ENCODE results near the gene TENM4.

The TENM4 gene

GRCh38 chr11:79157738-79158137 lies 283.1 kb downstream of the TENM4 start:
- Mint-ChIP-seq H3K4me3 (no peak overlapping the region), H3K27ac (no peak overlapping the region), H3K4me1 (ENCODE audit: low read depth) (no peaks in the 10 kb centered on the region), H3K36me3 (ENCODE audit: low read depth) (no peaks in the 10 kb centered on the region), H3K27me3 (peaks cover 10% of the 10 kb centered on the region), H3K9me3 (no peaks in the 10 kb centered on the region)
- intact Hi-C loops (cut with micrococcal nuclease), result no loop called here

GRCh38 chr11:79156031-79156430 lies 284.8 kb downstream of the TENM4 start:
- Mint-ChIP-seq H3K36me3 (ENCODE audit: low read depth) (no peaks in the 10 kb centered on the region), H3K4me1 (ENCODE audit: low read depth) (no peaks in the 10 kb centered on the region), H3K27ac (no peak overlapping the region), H3K4me3 (no peak overlapping the region), H3K27me3 (peaks cover 9% of the 10 kb centered on the region), H3K9me3 (no peaks in the 10 kb centered on the region)
- intact Hi-C loops (cut with micrococcal nuclease), result no loop called here

GRCh38 chr11:79155237-79155636 lies 285.6 kb downstream of the TENM4 start:
- Mint-ChIP-seq H3K4me3 (no peak overlapping the region), H3K36me3 (ENCODE audit: low read depth) (no peaks in the 10 kb centered on the region), H3K27ac (no peak overlapping the region), H3K4me1 (ENCODE audit: low read depth) (no peaks in the 10 kb centered on the region), H3K27me3 (peaks cover 8% of the 10 kb centered on the region), H3K9me3 (no peaks in the 10 kb centered on the region)
- intact Hi-C loops (cut with micrococcal nuclease), result no loop called here

- no peak overlapping the region for H3K4me3 Mint-ChIP-seq
- H3K9me3 Mint-ChIP-seq, result no peaks in the 10 kb centered on the region
- no peak overlapping the region for H3K27ac Mint-ChIP-seq
- H3K4me1 Mint-ChIP-seq (ENCODE audit: low read depth), result no peaks in the 10 kb centered on the region
- H3K27me3 Mint-ChIP-seq, result peaks cover 4% of the 10 kb centered on the region
- intact Hi-C loops (cut with micrococcal nuclease), result no loop called here
- no peaks in the 10 kb centered on the region for H3K36me3 Mint-ChIP-seq (ENCODE audit: low read depth)
Measured at GRCh38 chr11:79152511-79152910, 288.3 kb downstream of the TENM4 start.

- Mint-ChIP-seq H3K27me3 (peaks cover 4% of the 10 kb centered on the region), H3K4me3 (no peak overlapping the region), H3K27ac (no peak overlapping the region), H3K36me3 (ENCODE audit: low read depth) (no peaks in the 10 kb centered on the region), H3K9me3 (no peaks in the 10 kb centered on the region), H3K4me1 (ENCODE audit: low read depth) (no peaks in the 10 kb centered on the region)
- intact Hi-C loops (cut with micrococcal nuclease), result no loop called here
Measured at GRCh38 chr11:79151396-79151795, 289.4 kb downstream of the TENM4 start.

- intact Hi-C loops (cut with micrococcal nuclease), result no loop called here
- Mint-ChIP-seq H3K9me3 (no peaks in the 10 kb centered on the region), H3K27me3 (peaks cover 3% of the 10 kb centered on the region), H3K27ac (no peak overlapping the region), H3K4me1 (ENCODE audit: low read depth) (no peaks in the 10 kb centered on the region), H3K4me3 (no peak overlapping the region), H3K36me3 (ENCODE audit: low read depth) (no peaks in the 10 kb centered on the region)
Measured at GRCh38 chr11:79150966-79151365, 289.9 kb downstream of the TENM4 start.

- Mint-ChIP-seq H3K36me3 (ENCODE audit: low read depth) (no peaks in the 10 kb centered on the region), H3K4me1 (ENCODE audit: low read depth) (no peaks in the 10 kb centered on the region), H3K9me3 (no peaks in the 10 kb centered on the region), H3K27me3 (peaks cover 1% of the 10 kb centered on the region), H3K27ac (no peak overlapping the region), H3K4me3 (no peak overlapping the region)
- intact Hi-C loops (cut with micrococcal nuclease), result no loop called here
Measured at GRCh38 chr11:79150320-79150719, 290.5 kb downstream of the TENM4 start.

GRCh38 chr11:79147731-79148130 lies 293.1 kb downstream of the TENM4 start:
- Mint-ChIP-seq H3K27ac (no peak overlapping the region), H3K36me3 (ENCODE audit: low read depth) (no peaks in the 10 kb centered on the region), H3K4me1 (ENCODE audit: low read depth) (no peaks in the 10 kb centered on the region), H3K9me3 (peaks cover 2% of the 10 kb centered on the region), H3K27me3 (peaks cover 4% of the 10 kb centered on the region), H3K4me3 (no peak overlapping the region)
- intact Hi-C loops (cut with micrococcal nuclease), result no loop called here

GRCh38 chr11:79147011-79147410 lies 293.8 kb downstream of the TENM4 start:
- H3K4me3 Mint-ChIP-seq, result no peak overlapping the region
- peaks cover 4% of the 10 kb centered on the region for H3K27me3 Mint-ChIP-seq
- H3K36me3 Mint-ChIP-seq (ENCODE audit: low read depth), result no peaks in the 10 kb centered on the region
- intact Hi-C loops (cut with micrococcal nuclease), result no loop called here
- H3K4me1 Mint-ChIP-seq (ENCODE audit: low read depth), result no peaks in the 10 kb centered on the region
- no peak overlapping the region for H3K27ac Mint-ChIP-seq
- H3K9me3 Mint-ChIP-seq, result peaks cover 8% of the 10 kb centered on the region

- Mint-ChIP-seq H3K36me3 (ENCODE audit: low read depth) (no peaks in the 10 kb centered on the region), H3K27ac (no peak overlapping the region), H3K9me3 (peaks cover 8% of the 10 kb centered on the region), H3K27me3 (peaks cover 6% of the 10 kb centered on the region), H3K4me3 (no peak overlapping the region), H3K4me1 (ENCODE audit: low read depth) (no peaks in the 10 kb centered on the region)
- intact Hi-C loops (cut with micrococcal nuclease), result no loop called here
Measured at GRCh38 chr11:79139900-79140299, 300.9 kb downstream of the TENM4 start.

GRCh38 chr11:79129702-79130101 lies 311.1 kb downstream of the TENM4 start:
- Mint-ChIP-seq H3K9me3 (peaks cover 31% of the 10 kb centered on the region), H3K36me3 (ENCODE audit: low read depth) (no peaks in the 10 kb centered on the region), H3K27ac (no peak overlapping the region), H3K4me1 (ENCODE audit: low read depth) (no peaks in the 10 kb centered on the region), H3K27me3 (peaks cover 1% of the 10 kb centered on the region), H3K4me3 (no peak overlapping the region)
- intact Hi-C loops (cut with micrococcal nuclease), result no loop called here

GRCh38 chr11:79128291-79128690 lies 312.5 kb downstream of the TENM4 start:
- Mint-ChIP-seq H3K9me3 (peaks cover 31% of the 10 kb centered on the region), H3K4me1 (ENCODE audit: low read depth) (no peaks in the 10 kb centered on the region), H3K36me3 (ENCODE audit: low read depth) (no peaks in the 10 kb centered on the region)

GRCh38 chr11:79122759-79123158 lies 318.1 kb downstream of the TENM4 start:
- peaks cover 2% of the 10 kb centered on the region for H3K27me3 Mint-ChIP-seq
- no peaks in the 10 kb centered on the region for H3K36me3 Mint-ChIP-seq (ENCODE audit: low read depth)
- H3K4me1 Mint-ChIP-seq (ENCODE audit: low read depth), result no peaks in the 10 kb centered on the region
- no peak overlapping the region for H3K4me3 Mint-ChIP-seq
- peaks cover 11% of the 10 kb centered on the region for H3K9me3 Mint-ChIP-seq
- intact Hi-C loops (cut with micrococcal nuclease), result no loop called here
- no peak overlapping the region for H3K27ac Mint-ChIP-seq

More at GRCh38 chr11:79128291-79128690, 312.5 kb downstream of the TENM4 start:
- Mint-ChIP-seq H3K4me3 (no peak overlapping the region), H3K27me3 (peaks cover 1% of the 10 kb centered on the region), H3K27ac (no peak overlapping the region)
- intact Hi-C loops (cut with micrococcal nuclease), result no loop called here

- Mint-ChIP-seq H3K27ac (no peak overlapping the region), H3K9me3 (peaks cover 8% of the 10 kb centered on the region), H3K27me3 (peaks cover 2% of the 10 kb centered on the region), H3K36me3 (ENCODE audit: low read depth) (no peaks in the 10 kb centered on the region), H3K4me1 (ENCODE audit: low read depth) (no peaks in the 10 kb centered on the region), H3K4me3 (no peak overlapping the region)
- intact Hi-C loops (cut with micrococcal nuclease), result no loop called here
Measured at GRCh38 chr11:79121351-79121750, 319.5 kb downstream of the TENM4 start.

- Mint-ChIP-seq H3K36me3 (ENCODE audit: low read depth) (no peaks in the 10 kb centered on the region), H3K27me3 (peaks cover 2% of the 10 kb centered on the region), H3K4me3 (no peak overlapping the region), H3K9me3 (no peaks in the 10 kb centered on the region), H3K4me1 (ENCODE audit: low read depth) (no peaks in the 10 kb centered on the region), H3K27ac (no peak overlapping the region)
- intact Hi-C loops (cut with micrococcal nuclease), result no loop called here
Measured at GRCh38 chr11:79119491-79120284, 321.1 kb downstream of the TENM4 start.

Data from dendritic cell treated with granulocyte-macrophage colony-stimulating factor and Interleukin-4, amounts not matched to agents 40 ng/mL and 50 ng/mL, for 4 days (primary cell).